Fibroblast of the conjunctiva (primary cell): ENCODE results near the gene FAT2.

Source experiments
- DNase-seq: peaks from one replicate; pipeline ENCODE4 v3.0.0-alpha.2; 2010; ENCODE audit warnings: low read depth

The FAT2 gene

GRCh38 chr5:151591144-151591819, at the start of gene FAT2:
Gene FAT2 (minus strand): TSS chr5:151591331. CDS start chr5:151568931, 22,400 bp downstream.
- DNase-seq: no peak

DNA sequence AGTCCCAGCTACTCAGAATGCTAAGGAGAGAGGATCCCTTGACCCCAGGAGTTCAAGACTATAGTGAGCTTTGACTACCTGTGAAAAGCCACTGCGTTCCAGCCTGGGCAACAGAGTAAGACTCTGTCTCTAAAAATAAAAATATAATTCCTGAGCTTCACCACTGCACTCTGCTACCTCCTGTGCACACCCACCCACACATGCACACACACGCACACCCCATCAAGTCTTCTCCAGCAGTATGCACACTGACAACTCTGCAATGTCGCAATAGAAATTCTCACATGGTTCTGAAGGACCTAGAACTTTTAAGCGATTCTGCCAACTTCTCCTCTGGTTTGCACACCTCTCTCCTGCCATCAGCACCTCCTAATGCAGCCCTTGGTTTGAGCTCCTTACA, 47.5 kb upstream of the FAT2 start:
- no peak for DNase-seq

- no peak for DNase-seq
Observed at GRCh38 chr5:151637676-151638075, 46.5 kb upstream of the FAT2 start.

DNA sequence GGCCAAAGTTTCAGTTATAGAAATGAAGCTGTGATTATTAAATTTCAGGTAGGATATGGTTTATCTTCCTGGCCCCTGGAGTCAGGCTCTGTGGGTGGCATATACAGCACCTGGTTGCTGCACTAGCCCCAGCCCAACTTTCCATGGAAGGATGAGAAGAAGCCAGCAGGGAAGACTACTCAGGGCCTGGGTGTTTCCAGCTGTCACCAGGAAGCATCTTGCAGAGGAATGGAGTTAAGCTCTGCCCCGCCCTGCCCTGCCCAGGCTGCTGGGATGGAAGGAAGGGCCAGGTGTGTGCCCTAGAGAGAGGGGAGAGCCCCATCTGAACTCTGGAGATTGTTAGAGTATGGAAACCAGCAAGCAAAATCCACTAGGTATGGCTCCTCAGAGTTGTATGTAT, 42.8 kb upstream of the FAT2 start:
- no peak for DNase-seq

DNA sequence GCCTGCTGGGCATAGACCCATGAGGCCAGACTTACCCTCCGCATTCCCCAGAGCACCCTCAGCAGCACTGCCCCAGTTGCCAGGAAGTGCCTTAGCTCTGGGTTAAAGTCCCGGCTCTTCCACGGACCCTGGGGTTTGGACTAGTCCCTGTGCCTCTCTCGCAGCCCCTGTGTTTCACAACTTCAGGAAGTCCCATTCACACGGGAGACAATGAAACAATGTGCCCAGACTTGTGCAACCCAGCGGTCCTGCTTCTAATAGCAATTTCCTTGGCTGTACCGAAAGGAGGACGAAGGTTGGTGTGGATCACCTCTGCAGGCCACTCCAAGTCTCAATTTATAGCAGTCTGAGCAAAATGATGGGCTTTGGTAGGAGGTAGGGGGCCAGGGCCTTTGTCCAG, 41.8 kb upstream of the FAT2 start:
- no peak for DNase-seq

- DNase-seq: no peak
Observed at GRCh38 chr5:151632524-151632923, 41.4 kb upstream of the FAT2 start.

DNA sequence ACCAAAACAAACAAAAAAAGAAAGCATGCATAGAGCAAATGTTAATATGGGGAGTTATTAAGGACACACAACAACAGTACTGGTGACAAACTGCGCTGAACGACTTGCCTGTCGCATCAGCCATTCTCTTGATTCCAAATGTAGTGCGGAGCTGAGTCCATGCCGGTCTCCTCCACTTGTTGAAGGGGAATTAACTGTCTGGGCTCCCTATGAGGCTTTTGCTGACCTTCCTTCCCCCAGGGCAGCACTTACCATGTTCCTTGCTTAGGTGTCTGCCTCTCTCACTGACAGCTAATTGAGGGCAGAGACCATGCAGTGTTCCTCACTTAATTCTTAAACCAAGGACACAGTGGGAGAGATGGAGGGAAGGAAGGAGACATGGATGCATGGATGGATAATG, 40.8 kb upstream of the FAT2 start:
- DNase-seq: no peak

- no peak for DNase-seq
Observed at GRCh38 chr5:151630088-151630487, 39.0 kb upstream of the FAT2 start.

DNA sequence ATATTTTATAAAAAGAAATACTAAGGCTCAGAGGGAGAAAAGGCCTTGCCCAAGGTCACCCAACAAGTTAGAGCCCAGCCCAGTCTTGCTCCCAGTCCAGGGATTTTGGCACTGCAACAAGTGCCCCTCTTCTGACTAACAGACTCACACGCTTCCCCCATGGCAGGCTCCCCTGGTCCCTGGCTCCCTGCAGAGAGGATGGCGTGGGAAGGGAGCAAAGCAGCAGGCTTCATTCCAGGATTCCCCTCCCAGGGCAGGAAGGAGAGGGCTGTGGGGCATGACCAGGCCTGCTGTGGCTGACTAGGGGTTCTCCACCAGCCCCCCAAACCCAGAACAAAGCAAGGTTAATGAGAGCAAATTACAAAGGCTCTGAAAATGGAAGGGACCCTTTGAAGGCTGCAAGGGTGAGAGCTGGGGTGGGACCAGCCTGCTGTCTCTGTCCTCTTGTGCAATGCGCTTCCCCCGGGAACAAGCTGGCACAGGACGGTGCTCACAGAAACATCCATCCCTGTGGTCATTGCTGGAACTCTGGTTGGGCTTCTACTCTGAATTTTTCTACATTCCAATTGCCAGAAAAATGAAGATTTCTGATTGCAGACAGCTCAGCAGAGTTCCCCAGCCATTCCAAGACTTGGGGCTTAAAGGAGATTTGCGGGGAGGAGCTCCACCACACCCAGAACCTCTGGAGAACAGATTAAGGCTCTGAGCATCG, 37.1 kb upstream of the FAT2 start:
- DNase-seq: no peak

DNA sequence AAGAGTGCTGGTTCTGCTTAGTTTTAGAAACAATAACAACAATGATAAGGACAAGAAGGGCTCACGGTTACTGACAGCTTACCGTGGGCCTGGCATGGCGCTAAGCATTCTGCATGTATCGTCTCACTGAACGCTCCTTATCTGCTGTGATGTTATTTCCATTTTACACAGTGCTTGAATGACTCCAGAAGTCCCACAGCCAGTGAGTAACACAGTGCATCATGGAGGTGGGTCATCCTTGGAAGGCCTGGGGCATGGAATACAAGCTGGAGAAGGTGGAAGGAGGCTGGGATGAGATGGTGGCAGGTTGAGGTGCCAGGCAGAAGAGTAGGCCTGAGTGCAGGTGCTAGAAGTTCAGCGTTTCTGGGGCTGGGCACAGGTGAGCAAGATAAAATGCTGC, 36.5 kb upstream of the FAT2 start:
- no peak for DNase-seq

DNA sequence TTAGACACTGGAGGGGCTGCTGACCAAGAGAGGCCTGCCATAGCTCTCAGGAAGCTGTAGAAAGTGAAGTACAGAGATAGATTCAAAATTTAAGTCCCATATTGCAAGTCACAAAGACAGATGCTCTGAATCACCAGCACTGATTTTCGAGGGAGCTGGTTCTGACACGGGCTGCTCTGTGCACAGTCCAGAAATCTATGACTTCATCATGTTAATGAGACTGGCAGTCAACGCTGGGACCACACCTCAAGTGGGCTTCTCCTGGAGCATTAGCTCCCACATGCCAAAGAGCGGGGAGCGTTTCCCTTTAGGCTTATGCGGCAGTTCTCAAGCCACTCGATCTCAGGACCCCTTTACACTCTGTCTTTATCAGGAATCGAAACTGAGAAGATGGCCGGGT, 34.2 kb upstream of the FAT2 start:
- no peak for DNase-seq

DNA sequence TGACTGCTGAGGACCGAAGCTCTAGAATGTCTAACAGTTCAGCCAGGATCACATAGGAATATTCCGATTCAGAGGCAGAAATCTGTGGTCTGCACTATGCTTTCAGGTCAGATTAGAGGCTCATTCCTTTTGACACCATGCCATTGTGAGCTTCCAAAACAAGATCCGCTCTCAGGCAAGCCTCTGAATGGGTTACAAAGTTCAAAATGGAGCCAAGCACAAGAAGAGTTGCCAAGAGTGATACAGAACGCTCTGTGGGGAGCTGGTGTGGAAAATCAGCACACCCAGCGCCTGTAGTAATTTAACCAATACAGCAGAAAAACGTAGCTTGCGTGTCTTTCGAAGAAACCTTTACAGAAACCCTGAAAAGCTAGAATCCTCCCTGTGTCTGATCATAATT, 33.3 kb upstream of the FAT2 start:
- no peak for DNase-seq

- no peak for DNase-seq
Observed at GRCh38 chr5:151622367-151623088, 31.4 kb upstream of the FAT2 start.

GRCh38 chr5:151620461-151620840, 29.3 kb upstream of the FAT2 start:
- no peak for DNase-seq

DNA sequence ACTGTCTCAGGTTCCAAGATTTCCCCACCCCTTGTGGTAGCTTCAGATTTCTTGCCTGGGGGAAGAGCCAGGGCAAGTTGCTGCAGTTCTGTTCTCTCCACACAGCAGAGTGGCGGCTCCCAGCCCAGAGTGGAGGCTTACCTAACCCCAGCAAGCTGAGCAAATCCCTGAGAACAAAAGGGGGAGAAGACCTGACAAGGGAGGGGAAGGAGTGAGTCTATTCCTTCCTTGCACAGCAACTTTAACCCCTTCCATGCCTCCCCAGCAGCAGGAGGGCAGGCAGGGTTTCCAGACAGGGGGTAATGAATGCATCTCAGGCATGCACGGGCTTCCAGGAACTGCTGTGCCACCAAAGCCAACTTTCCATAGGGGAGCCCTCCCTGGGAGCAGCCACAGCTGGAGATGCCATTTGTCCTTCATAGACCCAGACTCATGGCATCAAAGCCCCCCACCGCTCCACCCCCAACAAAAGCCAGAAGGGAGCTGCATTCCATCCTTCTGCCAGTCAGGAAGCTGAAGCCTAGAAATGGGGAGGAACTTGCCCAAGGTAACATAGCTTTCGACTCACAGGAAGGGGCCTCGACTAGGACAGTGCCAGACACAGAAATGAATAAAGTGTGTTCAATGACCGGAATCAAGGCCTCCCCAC, 28.8 kb upstream of the FAT2 start:
- DNase-seq: no peak

DNA sequence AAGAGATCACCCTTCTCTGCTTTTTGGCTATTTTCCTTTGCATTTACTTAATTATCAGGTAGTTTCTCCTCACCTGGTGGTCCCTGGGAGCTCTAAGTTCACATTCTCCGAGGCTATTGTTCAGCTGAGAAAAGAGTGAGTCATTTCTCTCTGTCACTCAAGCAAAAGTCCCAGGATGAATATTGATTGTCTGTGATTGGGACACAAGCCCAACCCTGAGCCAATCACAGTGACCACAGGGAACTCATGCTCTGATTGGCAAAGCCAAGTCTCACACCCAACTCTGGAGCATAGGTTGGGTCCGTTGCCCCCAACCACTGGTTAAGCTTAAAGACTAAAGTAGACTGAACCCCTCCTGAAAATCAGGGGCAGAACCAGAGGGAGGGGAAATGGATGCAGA, 27.8 kb upstream of the FAT2 start:
- no peak for DNase-seq

GRCh38 chr5:151617841-151618710, 26.9 kb upstream of the FAT2 start:
- no peak for DNase-seq

- no peak for DNase-seq
Observed at GRCh38 chr5:151617383-151617840, 26.3 kb upstream of the FAT2 start.

- no peak for DNase-seq
Observed at GRCh38 chr5:151615431-151615830, 24.3 kb upstream of the FAT2 start.

DNA sequence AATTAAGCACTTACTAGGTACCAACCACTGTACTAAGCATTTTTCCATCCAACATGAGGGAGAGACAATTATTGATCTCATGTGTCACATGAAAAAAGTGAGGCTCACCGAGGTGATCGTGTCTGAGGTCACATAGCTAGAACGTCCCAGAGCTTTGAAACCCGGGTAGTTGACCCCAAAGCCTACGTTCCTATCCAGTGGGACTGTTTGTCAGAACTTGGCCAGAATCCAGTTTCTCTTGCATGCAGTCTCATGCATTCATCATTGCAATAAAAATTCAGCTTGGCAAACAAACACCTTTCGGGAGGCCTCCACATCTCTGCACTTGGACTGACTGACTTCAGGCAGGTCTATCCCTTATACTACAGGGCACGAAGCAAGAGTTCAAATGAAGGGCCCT, 23.4 kb upstream of the FAT2 start:
- DNase-seq: no peak

DNA sequence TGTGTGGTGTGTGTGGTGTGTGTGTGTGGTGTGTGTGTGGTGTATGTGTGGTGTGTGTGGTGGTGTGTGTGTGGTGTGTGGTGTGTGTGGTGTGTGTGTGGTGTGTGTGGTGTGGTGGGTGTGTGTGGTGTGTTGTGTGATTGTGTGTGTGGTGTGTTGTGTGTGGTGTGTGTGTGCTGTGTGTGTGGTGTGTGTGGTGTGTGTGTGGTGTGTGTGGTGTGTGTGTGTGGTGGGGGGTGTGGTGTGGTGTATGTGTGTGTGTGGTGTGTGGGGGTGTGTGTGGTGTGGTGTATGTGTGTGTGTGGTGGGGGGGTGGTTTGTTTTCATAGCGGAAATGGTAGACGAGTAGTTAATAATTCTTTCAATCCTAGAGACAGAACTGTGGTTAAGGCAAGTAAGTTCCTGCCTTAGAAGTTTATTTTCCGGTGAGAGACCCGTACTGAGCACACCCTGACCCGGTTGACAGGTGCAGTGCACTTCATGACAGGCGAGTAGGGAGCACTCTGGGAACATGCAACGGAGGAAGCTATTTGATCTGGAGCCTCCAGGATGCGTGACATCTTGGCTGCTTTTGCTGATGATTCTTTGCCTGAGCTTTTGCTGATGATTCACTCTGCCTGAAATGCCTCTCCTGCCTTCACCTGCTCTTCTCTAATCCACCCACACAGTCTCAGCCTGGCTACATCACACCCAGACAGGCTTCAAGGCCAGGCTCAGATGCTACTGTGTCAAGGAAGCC, 21.7 kb upstream of the FAT2 start:
- DNase-seq: no peak
